ENCODE results near the gene PSMB11. TPM values are rescaled to one million over a fixed set of nuclear protein-coding genes. Genes with fewer than 3 reads are reported as not detected.

The PSMB11 gene
- total and polyA plus RNA-seq, 9 donors, result not detected

- Histone ChIP-seq H3K4me3 (no peak overlapping the region), H3K9me3 (no peaks in the 10 kb centered on the region), H3K36me3 (no peaks in the 10 kb centered on the region), H3K4me1 (ENCODE audit: insufficient read depth) (no peaks in the 10 kb centered on the region), H3K27ac (no peak overlapping the region), H3K27me3 (no peaks in the 10 kb centered on the region)
- no peak for TF ChIP-seq CTCF (IDR thresholded peaks at IDR 0.05)
- TF ChIP-seq POLR2A (IDR thresholded peaks at IDR 0.05), result no peak
- TF ChIP-seq EP300 (IDR thresholded peaks at IDR 0.05), result no peak
- intact Hi-C loops (cut with DNase I), result no loop called here
- WGBS, 3 donors, result 81 to 97% (median 96%) methylated on average over 2 of the region's 2 CpGs
- no peak for DNase-seq
Observed at GRCh38 chr14:23023795-23024152, 18.2 kb upstream of the PSMB11 start.

GRCh38 chr14:23024612-23025075, 17.4 kb upstream of the PSMB11 start:
- intact Hi-C loops (cut with DNase I), result no loop called here
- Histone ChIP-seq H3K36me3 (no peaks in the 10 kb centered on the region), H3K4me3 (no peak overlapping the region), H3K27ac (no peak overlapping the region), H3K27me3 (no peaks in the 10 kb centered on the region), H3K4me1 (ENCODE audit: insufficient read depth) (no peaks in the 10 kb centered on the region), H3K9me3 (no peaks in the 10 kb centered on the region)
- DNase-seq, result no peak
- TF ChIP-seq CTCF (IDR thresholded peaks at IDR 0.05) (no peak), POLR2A (IDR thresholded peaks at IDR 0.05) (no peak), EP300 (IDR thresholded peaks at IDR 0.05) (no peak)
- WGBS, 3 donors, result 65 to 83% (median 76%) methylated on average over 7 of the region's 7 CpGs

- no peaks in the 10 kb centered on the region for H3K27me3 ChIP-seq
- no peak overlapping the region for H3K27ac ChIP-seq
- no peaks in the 10 kb centered on the region for H3K9me3 ChIP-seq
- DNase-seq, result no peak
- H3K4me1 ChIP-seq (ENCODE audit: insufficient read depth), result no peaks in the 10 kb centered on the region
- 62 to 73% (median 65%) methylated on average over 4 of the region's 4 CpGs for WGBS, 3 donors
- TF ChIP-seq EP300 (IDR thresholded peaks at IDR 0.05), result no peak
- no peak for TF ChIP-seq CTCF (IDR thresholded peaks at IDR 0.05)
- no peak for TF ChIP-seq POLR2A (IDR thresholded peaks at IDR 0.05)
- intact Hi-C loops (cut with DNase I), result no loop called here
- no peak overlapping the region for H3K4me3 ChIP-seq
- H3K36me3 ChIP-seq, result no peaks in the 10 kb centered on the region
Observed at GRCh38 chr14:23025151-23025814, 16.7 kb upstream of the PSMB11 start.

- intact Hi-C loops (cut with DNase I), result no loop called here
- no peak overlapping the region for H3K27ac ChIP-seq
- WGBS, 3 donors, result 62 to 79% (median 63%) methylated on average over 2 of the region's 2 CpGs
Observed at GRCh38 chr14:23028799-23029198, 13.2 kb upstream of the PSMB11 start.

More at GRCh38 chr14:23028799-23029198, 13.2 kb upstream of the PSMB11 start:
- no peaks in the 10 kb centered on the region for H3K27me3 ChIP-seq
- no peak for DNase-seq
- no peaks in the 10 kb centered on the region for H3K9me3 ChIP-seq
- H3K4me1 ChIP-seq (ENCODE audit: insufficient read depth), result peaks cover 3% of the 10 kb centered on the region
- H3K4me3 ChIP-seq, result no peak overlapping the region
- TF ChIP-seq POLR2A (IDR thresholded peaks at IDR 0.05) (no peak), CTCF (IDR thresholded peaks at IDR 0.05) (no peak), EP300 (IDR thresholded peaks at IDR 0.05) (no peak)
- H3K36me3 ChIP-seq, result no peaks in the 10 kb centered on the region
